Measurements from ENCODE around the gene EFNB3.

Gene EFNB3

GRCh38 chr17:7745748-7746470 is 40.9 kb downstream of the EFNB3 start:
- H3K9me3 ChIP-seq (ENCODE audit: control insufficient read depth, insufficient read depth, low read length) = no peaks in the 10 kb centered on the region
- H3K4me1 ChIP-seq (ENCODE audit: control insufficient read depth, insufficient read depth, low read length) = no peaks in the 10 kb centered on the region
- DNase-seq (ENCODE audit: low read depth, low spot score) = no peak

GRCh38 chr17:7747635-7748071 is 42.7 kb downstream of the EFNB3 start:
- no peaks in the 10 kb centered on the region for H3K36me3 ChIP-seq (ENCODE audit: control insufficient read depth, insufficient read depth, low read length)
- H3K27me3 ChIP-seq (ENCODE audit: control insufficient read depth, insufficient read depth, low read length) = no peaks in the 10 kb centered on the region
- no peak for DNase-seq (ENCODE audit: low read depth, low spot score)
- H3K27ac ChIP-seq (ENCODE audit: low read length) = no peak overlapping the region
- no CpG with 5 or more reads among the region's 4 CpGs for WGBS (ENCODE audit: insufficient coverage, insufficient read length)
- no peaks in the 10 kb centered on the region for H3K9me3 ChIP-seq (ENCODE audit: control insufficient read depth, insufficient read depth, low read length)
- H3K4me3 ChIP-seq (ENCODE audit: low read length) = no peak overlapping the region
- no peaks in the 10 kb centered on the region for H3K4me1 ChIP-seq (ENCODE audit: control insufficient read depth, insufficient read depth, low read length)

More at GRCh38 chr17:7745748-7746470, 40.9 kb downstream of the EFNB3 start:
- H3K27ac ChIP-seq (ENCODE audit: low read length) = no peak overlapping the region
- H3K36me3 ChIP-seq (ENCODE audit: control insufficient read depth, insufficient read depth, low read length) = no peaks in the 10 kb centered on the region
- no peaks in the 10 kb centered on the region for H3K27me3 ChIP-seq (ENCODE audit: control insufficient read depth, insufficient read depth, low read length)
- H3K4me3 ChIP-seq (ENCODE audit: low read length) = no peak overlapping the region
- WGBS (ENCODE audit: insufficient coverage, insufficient read length) = no CpG with 5 or more reads among the region's 7 CpGs

GRCh38 chr17:7748076-7748775 is 43.2 kb downstream of the EFNB3 start:
- H3K4me1 ChIP-seq (ENCODE audit: control insufficient read depth, insufficient read depth, low read length) = no peaks in the 10 kb centered on the region
- no CpG with 5 or more reads among the region's 10 CpGs for WGBS (ENCODE audit: insufficient coverage, insufficient read length)
- H3K36me3 ChIP-seq (ENCODE audit: control insufficient read depth, insufficient read depth, low read length) = no peaks in the 10 kb centered on the region
- no peak overlapping the region for H3K4me3 ChIP-seq (ENCODE audit: low read length)
- no peaks in the 10 kb centered on the region for H3K9me3 ChIP-seq (ENCODE audit: control insufficient read depth, insufficient read depth, low read length)
- no peak for DNase-seq (ENCODE audit: low read depth, low spot score)
- H3K27me3 ChIP-seq (ENCODE audit: control insufficient read depth, insufficient read depth, low read length) = no peaks in the 10 kb centered on the region
- H3K27ac ChIP-seq (ENCODE audit: low read length) = no peak overlapping the region

- Histone ChIP-seq H3K9me3 (ENCODE audit: control insufficient read depth, insufficient read depth, low read length) (no peaks in the 10 kb centered on the region), H3K4me1 (ENCODE audit: control insufficient read depth, insufficient read depth, low read length) (no peaks in the 10 kb centered on the region), H3K4me3 (ENCODE audit: low read length) (no peak overlapping the region), H3K27ac (ENCODE audit: low read length) (no peak overlapping the region), H3K36me3 (ENCODE audit: control insufficient read depth, insufficient read depth, low read length) (no peaks in the 10 kb centered on the region), H3K27me3 (ENCODE audit: control insufficient read depth, insufficient read depth, low read length) (no peaks in the 10 kb centered on the region)
- no CpG with 5 or more reads among the region's 4 CpGs for WGBS (ENCODE audit: insufficient coverage, insufficient read length)
- DNase-seq (ENCODE audit: low read depth, low spot score) = no peak
Measured at GRCh38 chr17:7750321-7750821, 45.4 kb downstream of the EFNB3 start.

- Histone ChIP-seq H3K4me3 (ENCODE audit: low read length) (no peak overlapping the region), H3K9me3 (ENCODE audit: control insufficient read depth, insufficient read depth, low read length) (no peaks in the 10 kb centered on the region), H3K36me3 (ENCODE audit: control insufficient read depth, insufficient read depth, low read length) (no peaks in the 10 kb centered on the region), H3K4me1 (ENCODE audit: control insufficient read depth, insufficient read depth, low read length) (no peaks in the 10 kb centered on the region), H3K27me3 (ENCODE audit: control insufficient read depth, insufficient read depth, low read length) (no peaks in the 10 kb centered on the region), H3K27ac (ENCODE audit: low read length) (no peak overlapping the region)
- WGBS (ENCODE audit: insufficient coverage, insufficient read length) = no CpG with 5 or more reads among the region's 8 CpGs
- DNase-seq (ENCODE audit: low read depth, low spot score) = no peak
Measured at GRCh38 chr17:7754656-7755055, 49.7 kb downstream of the EFNB3 start.

GRCh38 chr17:7755095-7755890 is 50.3 kb downstream of the EFNB3 start:
- Histone ChIP-seq H3K4me3 (ENCODE audit: low read length) (no peak overlapping the region), H3K4me1 (ENCODE audit: control insufficient read depth, insufficient read depth, low read length) (no peaks in the 10 kb centered on the region), H3K27me3 (ENCODE audit: control insufficient read depth, insufficient read depth, low read length) (no peaks in the 10 kb centered on the region), H3K36me3 (ENCODE audit: control insufficient read depth, insufficient read depth, low read length) (no peaks in the 10 kb centered on the region), H3K9me3 (ENCODE audit: control insufficient read depth, insufficient read depth, low read length) (no peaks in the 10 kb centered on the region), H3K27ac (ENCODE audit: low read length) (no peak overlapping the region)
- no peak for DNase-seq (ENCODE audit: low read depth, low spot score)
- no CpG with 5 or more reads among the region's 9 CpGs for WGBS (ENCODE audit: insufficient coverage, insufficient read length)

GRCh38 chr17:7756968-7757367 is 52.0 kb downstream of the EFNB3 start:
- no peak for DNase-seq (ENCODE audit: low read depth, low spot score)
- H3K4me1 ChIP-seq (ENCODE audit: control insufficient read depth, insufficient read depth, low read length) = no peaks in the 10 kb centered on the region
- H3K27me3 ChIP-seq (ENCODE audit: control insufficient read depth, insufficient read depth, low read length) = no peaks in the 10 kb centered on the region
- H3K9me3 ChIP-seq (ENCODE audit: control insufficient read depth, insufficient read depth, low read length) = no peaks in the 10 kb centered on the region
- no CpG with 5 or more reads among the region's 14 CpGs for WGBS (ENCODE audit: insufficient coverage, insufficient read length)
- H3K36me3 ChIP-seq (ENCODE audit: control insufficient read depth, insufficient read depth, low read length) = no peaks in the 10 kb centered on the region
- no peak overlapping the region for H3K27ac ChIP-seq (ENCODE audit: low read length)
- no peak overlapping the region for H3K4me3 ChIP-seq (ENCODE audit: low read length)

All from iPS DF 6.9 (cell line).